SK-N-SH treated with all-trans-retinoic acid at 6 μM for 48 hours (cell line): ENCODE measurements around the gene OPHN1.

ENCODE experiments used
- ESRRG ChIP-seq: fragments of 250-450 bp; sonication (Bioruptor Pico); IDR thresholded peaks from 2 replicates; pipeline ENCODE4 v1.6.1; 2021; ENCODE audit warnings: mild to moderate bottlenecking
- ISL1 ChIP-seq: fragments of 250-450 bp; sonication (Bioruptor Pico); IDR thresholded peaks from 2 replicates; pipeline ENCODE4 v2.1.2; 2022; ENCODE audit warnings: mild to moderate bottlenecking, moderate library complexity
- OSR1 ChIP-seq: fragments of 250-450 bp; sonication (Bioruptor Pico); IDR thresholded peaks from 2 replicates; pipeline ENCODE4 v1.8.0; 2022; ENCODE audit warnings: moderate library complexity, mild to moderate bottlenecking, inconsistent platforms
- RARB ChIP-seq: fragments of 250-450 bp; sonication (Bioruptor Pico); IDR thresholded peaks from 2 replicates; pipeline ENCODE4 v1.8.0; 2021; ENCODE audit warnings: mild to moderate bottlenecking, moderate library complexity
- ZC3H10 ChIP-seq: fragments of 250-450 bp; sonication (Bioruptor Pico); IDR thresholded peaks from 2 replicates; pipeline ENCODE4 v1.5.1; 2021; ENCODE audit warnings: mild to moderate bottlenecking, moderate library complexity
- ZFP3 ChIP-seq: fragments of 250-450 bp; sonication (Bioruptor Pico); IDR thresholded peaks from 2 replicates; pipeline ENCODE4 v1.5.0; 2020; ENCODE audit warnings: mild to moderate bottlenecking, moderate library complexity
- ZFP30 ChIP-seq: fragments of 450-650 bp; formaldehyde crosslinking; IDR thresholded peaks from 2 replicates; pipeline ENCODE4 v1.5.0; 2022; ENCODE audit warnings: mild to moderate bottlenecking, moderate library complexity
- ZNF70 ChIP-seq: fragments of 450-650 bp; formaldehyde crosslinking; IDR thresholded peaks from 2 replicates; pipeline ENCODE4 v1.5.0; 2020; ENCODE audit warnings: mild to moderate bottlenecking, moderate library complexity
- ZNF8 ChIP-seq: fragments of 450-650 bp; formaldehyde crosslinking; IDR thresholded peaks from 2 replicates; pipeline ENCODE4 v1.5.0; 2020; ENCODE audit warnings: mild to moderate bottlenecking, moderate library complexity
- TF ChIP-seq, protein P1 (sequence below): fragments of 250-450 bp; sonication (Bioruptor Pico); IDR thresholded peaks from 2 replicates; pipeline ENCODE4 v1.8.0; 2020; ENCODE audit warnings: mild to moderate bottlenecking, moderate library complexity, borderline replicate concordance
- TF ChIP-seq, protein P2 (sequence below): fragments of 250-450 bp; sonication (Bioruptor Pico); IDR thresholded peaks from 2 replicates; pipeline ENCODE4 v1.5.1; 2021; ENCODE audit warnings: mild to moderate bottlenecking, moderate library complexity

DNA sequence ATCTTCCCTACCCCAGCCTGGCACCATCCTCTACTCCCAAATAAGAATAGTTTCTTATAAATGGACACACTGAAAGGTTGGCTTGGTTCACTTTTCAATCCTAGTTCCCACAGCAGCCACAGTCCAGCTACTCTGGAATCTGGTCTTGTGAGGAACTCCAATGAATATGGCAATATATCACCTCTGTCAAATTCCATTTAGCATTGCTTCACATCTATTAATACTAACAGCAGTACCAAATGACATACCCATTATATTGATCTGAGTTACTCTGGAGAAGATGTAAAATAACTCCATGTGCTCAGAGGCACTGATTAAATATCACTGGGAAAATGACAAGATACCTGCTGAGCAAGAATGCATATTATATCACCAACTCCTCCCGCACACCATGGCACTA is 8.6 kb downstream of the OPHN1 start:
- TF ChIP-seq RARB (CRISPR knock-in tag) (no peak), ISL1 (CRISPR knock-in tag) (no peak), ESRRG (CRISPR knock-in tag) (no peak), ZC3H10 (CRISPR knock-in tag) (no peak), ZFP30 (CRISPR knock-in tag) (no peak), ZNF8 (no peak), ZFP3 (CRISPR knock-in tag) (no peak), OSR1 (CRISPR knock-in tag) (no peak), ZNF70 (CRISPR knock-in tag) (no peak)
- TF ChIP-seq, protein P1, sequence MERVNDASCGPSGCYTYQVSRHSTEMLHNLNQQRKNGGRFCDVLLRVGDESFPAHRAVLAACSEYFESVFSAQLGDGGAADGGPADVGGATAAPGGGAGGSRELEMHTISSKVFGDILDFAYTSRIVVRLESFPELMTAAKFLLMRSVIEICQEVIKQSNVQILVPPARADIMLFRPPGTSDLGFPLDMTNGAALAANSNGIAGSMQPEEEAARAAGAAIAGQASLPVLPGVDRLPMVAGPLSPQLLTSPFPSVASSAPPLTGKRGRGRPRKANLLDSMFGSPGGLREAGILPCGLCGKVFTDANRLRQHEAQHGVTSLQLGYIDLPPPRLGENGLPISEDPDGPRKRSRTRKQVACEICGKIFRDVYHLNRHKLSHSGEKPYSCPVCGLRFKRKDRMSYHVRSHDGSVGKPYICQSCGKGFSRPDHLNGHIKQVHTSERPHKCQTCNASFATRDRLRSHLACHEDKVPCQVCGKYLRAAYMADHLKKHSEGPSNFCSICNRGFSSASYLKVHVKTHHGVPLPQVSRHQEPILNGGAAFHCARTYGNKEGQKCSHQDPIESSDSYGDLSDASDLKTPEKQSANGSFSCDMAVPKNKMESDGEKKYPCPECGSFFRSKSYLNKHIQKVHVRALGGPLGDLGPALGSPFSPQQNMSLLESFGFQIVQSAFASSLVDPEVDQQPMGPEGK (CRISPR knock-in tag): no peak
- TF ChIP-seq, protein P2, sequence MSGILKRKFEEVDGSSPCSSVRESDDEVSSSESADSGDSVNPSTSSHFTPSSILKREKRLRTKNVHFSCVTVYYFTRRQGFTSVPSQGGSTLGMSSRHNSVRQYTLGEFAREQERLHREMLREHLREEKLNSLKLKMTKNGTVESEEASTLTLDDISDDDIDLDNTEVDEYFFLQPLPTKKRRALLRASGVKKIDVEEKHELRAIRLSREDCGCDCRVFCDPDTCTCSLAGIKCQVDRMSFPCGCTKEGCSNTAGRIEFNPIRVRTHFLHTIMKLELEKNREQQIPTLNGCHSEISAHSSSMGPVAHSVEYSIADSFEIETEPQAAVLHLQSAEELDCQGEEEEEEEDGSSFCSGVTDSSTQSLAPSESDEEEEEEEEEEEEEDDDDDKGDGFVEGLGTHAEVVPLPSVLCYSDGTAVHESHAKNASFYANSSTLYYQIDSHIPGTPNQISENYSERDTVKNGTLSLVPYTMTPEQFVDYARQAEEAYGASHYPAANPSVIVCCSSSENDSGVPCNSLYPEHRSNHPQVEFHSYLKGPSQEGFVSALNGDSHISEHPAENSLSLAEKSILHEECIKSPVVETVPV: no peak
